IPS-18c (cell line): Measurements from ENCODE around the gene ERRFI1.

Experiments
- H3K4me3 ChIP-seq: 2 replicates; pipeline ENCODE4 v1.7.0; 2013; ENCODE audit warnings: low read depth, mild to moderate bottlenecking, low read length, moderate library complexity; ENCODE audit not compliant: insufficient read depth
- H3K9me3 ChIP-seq: one replicate; pipeline ENCODE4 v1.6.1; 2013; ENCODE audit warnings: mild to moderate bottlenecking, low read length, moderate library complexity; ENCODE audit not compliant: control insufficient read depth, insufficient read depth

The ERRFI1 gene

DNA sequence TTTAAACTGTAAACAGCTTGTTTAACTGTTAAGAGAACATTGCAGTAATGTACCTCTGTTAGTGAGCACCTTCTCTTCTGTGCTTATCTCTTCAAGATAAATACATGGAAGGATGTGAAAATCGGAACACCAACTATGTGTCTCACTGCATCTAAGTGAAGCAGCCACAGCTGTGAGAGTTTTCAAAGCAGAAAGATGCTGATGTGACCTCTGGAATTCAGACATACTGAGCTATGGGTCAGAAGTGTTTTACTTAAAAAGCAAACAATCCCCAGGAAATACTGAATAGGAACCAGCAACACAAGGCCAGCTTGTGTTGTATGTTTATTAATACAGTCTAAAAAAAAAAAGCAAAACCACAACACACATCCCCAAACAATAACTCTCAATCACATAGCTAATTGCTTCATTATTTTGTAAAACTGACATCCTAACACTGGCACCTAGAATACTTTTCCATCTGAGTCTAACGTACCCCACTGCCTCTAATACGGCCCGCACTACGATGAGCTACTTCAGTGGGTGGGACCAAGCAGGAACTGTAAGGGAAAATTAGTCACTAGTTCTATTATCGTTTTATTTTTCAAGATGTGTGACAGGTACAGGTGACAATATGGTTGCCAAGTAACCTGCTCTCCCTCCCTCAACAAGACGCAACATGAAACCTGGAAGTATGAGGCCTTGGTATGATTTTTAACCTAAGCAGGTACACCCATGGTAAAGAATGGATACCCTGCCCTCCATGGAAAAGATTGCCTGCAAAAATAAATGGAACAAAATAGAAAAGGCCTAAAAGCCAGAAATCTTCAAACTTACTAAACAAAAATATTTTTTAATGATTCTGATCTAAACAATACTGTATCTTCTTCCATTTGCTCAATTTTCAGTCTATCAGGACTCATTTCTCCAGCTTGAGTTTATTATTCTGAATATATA lies 13.9 kb downstream of the ERRFI1 start:
- H3K4me3 ChIP-seq: no peak overlapping the region

DNA sequence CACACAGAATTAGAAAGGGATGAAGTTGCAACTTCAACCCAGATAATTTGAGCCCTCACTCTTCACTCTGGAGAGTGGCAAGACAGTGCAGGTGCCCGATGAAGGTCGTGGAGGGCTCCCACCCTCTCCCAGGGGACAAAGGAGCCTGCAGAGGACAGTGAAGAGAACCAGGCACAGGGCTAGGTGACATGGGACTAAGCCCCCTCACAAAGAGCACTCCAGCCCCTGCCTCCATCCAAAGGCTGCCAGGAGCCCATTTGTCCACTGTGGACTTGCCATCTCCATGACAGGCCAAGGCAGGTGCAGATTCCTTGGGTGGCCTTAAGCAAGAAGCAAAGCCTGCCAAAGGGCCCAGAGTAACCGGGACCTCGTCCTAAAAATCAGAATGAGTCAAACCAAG lies 15.1 kb downstream of the ERRFI1 start:
- no peaks in the 10 kb centered on the region for H3K9me3 ChIP-seq
- H3K4me3 ChIP-seq: no peak overlapping the region

More for the DNA sequence above, 13.9 kb downstream of the ERRFI1 start:
- no peaks in the 10 kb centered on the region for H3K9me3 ChIP-seq

DNA sequence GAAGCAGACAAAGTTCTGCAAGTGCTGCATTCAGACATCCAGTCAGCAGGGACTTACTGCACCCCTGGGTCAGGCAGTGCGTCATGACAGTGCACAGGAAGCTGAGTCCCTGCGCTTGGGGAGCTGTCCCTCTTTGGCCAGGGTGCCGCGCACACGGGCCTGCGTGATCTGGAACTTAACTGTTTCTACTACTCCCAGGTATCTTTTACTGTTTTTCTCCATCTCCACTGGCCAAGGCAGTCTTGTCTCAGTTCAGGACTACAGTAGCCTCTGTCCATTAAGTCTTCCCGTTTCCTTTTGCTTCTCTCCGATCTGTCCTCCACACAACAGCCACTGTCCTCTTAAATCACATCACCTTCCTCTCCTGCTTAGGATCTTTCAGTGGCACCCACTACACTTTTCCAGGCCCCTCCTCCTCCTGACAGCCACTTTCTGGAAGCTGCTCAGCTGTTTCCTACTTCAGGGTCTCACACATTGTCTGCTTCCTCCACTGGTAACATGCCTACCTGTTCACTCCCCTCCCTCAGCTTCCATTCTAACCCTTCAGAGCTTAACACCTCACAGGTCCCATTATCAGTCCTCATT lies 15.9 kb downstream of the ERRFI1 start:
- H3K4me3 ChIP-seq: no peak overlapping the region
- no peaks in the 10 kb centered on the region for H3K9me3 ChIP-seq

DNA sequence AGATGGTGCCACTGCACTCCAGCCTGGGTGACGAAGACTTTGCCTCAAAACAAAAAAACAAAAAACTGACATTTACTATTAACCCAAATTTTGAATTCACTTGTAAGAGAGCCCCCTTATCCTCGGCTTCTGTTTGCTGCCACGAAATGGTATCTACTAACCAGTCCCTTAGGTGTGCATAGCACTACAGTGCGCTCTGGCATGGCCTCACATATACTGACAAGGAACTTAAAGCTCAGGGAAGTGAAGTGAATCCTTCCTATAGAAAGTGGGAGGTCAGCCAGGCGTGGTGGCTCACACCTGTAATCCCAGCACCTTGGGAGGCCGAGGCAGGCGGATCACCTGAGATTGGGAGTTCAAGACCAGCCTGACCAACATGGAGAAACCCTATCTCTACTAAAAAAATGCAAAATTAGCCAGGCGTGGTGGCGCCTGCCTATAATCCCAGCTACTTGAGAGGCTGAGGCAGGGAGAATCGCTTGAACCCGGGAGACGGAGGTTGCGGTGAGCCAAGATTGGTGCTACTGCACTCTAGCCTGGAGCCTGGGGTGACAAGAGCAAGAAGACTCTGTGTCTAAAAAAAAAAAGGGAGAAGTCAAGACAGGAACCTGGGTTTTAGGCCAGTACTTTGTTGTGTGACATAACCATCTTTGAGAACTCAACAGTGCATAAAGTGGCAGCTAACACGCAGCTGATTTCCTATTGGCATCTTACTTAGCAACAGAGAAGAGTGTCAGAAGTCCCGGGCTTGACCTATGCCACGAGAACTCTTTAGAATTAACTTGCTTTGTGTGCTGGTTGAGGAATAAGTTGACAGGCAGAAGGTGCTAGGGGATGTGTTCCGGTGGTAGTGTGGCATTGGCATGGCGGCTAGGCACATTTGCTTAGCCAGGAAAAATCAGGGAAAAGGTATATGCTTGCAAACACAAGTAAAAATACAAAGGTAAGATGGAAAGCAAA lies 16.8 kb downstream of the ERRFI1 start:
- Histone ChIP-seq H3K9me3 (no peaks in the 10 kb centered on the region), H3K4me3 (no peak overlapping the region)

DNA sequence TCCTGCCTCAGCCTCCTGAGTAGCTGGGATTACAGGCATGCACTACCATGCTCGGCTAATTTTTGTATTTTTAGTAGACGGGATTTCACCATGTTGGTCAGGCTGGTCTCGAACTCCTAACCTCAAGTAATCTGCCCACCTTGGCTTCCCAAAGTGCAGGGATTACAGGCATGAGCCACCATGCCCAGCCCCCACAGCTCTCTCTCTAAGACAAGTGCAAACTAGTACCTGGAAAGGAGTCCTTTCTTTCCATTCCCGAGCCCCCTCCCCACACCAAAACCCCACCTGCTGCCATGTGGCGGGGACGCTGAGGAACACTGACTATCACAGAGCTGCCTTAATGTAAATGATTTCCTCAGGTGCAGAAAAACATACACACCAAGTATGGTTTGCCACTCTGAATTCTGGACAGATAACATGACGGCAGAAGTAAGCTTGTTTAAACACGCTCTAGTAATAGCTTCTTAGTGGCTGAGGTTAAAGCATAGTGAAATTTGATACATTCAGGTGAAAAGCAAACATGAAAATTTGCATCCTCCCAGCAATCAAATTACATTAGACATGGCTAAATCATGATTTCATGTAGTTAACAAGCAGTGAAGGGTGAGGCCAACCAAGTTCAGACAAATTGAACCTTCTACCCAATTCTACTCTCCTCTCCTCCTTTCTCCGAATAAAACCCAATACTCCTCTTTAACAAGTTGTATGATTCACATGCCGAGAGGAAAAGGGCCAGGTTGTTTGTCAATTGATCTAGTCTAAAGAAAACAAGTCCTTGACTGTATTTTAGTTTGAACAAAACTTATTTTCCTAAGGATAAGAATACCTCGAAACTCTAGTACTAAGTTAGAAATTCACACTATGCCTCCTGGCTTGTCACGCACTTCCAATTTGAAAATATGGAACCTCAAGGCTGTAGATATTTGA lies 19.8 kb downstream of the ERRFI1 start:
- Histone ChIP-seq H3K9me3 (no peaks in the 10 kb centered on the region), H3K4me3 (no peak overlapping the region)

DNA sequence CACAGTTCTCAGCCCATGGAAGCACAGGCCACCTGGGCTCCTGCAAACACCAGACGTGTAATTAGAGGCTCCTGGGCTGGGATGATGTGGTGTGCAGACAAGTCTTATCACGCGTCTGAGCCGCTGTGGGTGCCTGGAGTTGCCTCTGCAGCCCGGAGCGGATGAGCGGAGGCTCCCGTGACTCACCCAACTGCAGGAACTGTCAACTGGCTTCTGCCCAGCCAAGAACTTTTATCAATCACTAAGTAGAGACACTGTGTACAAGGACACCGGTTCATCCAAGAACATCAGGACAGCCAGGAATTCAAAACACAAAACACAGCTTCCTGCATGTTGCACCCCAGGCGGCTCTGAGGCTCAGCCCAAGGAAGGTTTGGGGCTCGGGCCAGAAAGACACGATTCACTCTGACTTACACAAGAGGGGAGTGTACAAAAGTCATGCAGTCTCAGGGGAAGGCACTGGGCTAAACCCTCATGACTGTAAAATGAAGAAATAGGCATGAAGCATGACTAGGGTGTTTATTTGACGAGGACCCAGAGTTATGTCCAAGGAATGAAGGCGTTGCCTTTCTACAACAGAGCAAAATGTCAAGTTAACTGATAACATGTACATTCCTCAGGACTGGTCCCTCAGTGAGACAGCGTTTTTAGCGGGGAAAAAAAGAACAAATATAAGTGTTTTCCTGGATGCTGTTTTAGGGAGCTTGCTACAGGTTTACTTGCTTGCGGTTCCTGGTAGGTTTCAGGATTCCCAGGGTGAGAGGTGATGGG lies 21.1 kb downstream of the ERRFI1 start:
- Histone ChIP-seq H3K9me3 (no peaks in the 10 kb centered on the region), H3K4me3 (no peak overlapping the region)

DNA sequence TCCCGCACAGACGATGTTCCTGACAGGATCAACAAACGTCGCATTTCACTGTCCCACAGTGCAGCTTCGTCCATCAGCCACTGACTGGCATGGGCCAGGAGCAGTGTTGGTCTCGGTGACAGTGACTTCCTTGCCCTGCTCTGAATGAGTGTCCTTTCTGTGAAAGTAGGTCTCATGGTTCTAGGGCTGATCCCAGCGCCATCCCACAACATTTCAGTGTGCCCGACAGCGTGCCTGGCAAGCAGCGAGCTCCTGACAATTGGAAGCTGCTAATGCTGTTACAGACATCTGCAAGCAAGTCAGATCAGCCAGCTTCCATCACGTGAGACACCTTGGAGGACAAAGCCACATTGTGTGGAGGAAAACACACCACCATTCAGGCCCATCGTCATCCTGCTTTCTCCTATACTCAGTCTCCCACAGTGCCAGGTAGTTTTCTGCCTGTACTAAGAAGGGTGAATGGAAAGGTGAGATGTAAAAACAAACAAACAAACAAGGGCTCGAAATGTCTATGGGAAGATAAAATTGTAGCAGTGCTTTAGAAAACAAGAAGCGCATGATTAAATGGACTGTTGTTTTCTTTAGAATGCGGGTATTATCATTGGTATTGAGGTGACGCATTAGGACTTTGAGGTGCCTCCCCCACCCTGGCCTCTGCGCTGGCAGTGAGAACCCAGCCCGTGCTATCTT lies 21.9 kb downstream of the ERRFI1 start:
- no peaks in the 10 kb centered on the region for H3K9me3 ChIP-seq
- no peak overlapping the region for H3K4me3 ChIP-seq

DNA sequence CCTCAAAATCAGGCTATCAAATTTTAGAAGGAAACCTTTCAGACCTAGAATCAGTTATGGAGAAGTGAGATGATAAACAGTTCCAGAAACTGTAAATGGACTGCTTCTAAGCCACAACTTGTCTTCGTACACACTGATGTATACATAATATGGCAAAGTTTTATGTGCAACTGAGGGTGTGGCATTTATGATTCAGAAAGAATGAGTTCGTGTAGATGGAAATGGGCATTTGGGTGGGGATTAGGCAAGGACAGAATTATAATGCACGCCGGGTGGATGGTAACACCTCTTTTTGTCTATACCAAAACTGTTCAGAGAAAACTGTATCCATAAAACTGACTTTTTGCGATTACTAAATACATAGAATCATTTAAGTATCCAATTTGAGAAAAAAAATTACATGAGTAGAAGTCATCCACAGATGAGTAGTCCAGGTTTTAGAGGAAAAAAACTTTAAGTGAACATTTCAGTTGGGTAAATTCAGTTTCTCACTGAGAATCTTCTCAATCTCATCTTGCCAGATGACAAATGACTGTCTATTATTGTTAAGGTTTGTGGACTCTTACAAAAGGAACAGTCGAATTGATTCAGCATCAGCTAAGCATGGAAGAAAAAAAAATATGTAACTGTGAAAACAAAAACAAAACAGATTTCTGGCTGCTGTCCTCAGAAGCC lies 22.5 kb downstream of the ERRFI1 start:
- H3K4me3 ChIP-seq: no peak overlapping the region

DNA sequence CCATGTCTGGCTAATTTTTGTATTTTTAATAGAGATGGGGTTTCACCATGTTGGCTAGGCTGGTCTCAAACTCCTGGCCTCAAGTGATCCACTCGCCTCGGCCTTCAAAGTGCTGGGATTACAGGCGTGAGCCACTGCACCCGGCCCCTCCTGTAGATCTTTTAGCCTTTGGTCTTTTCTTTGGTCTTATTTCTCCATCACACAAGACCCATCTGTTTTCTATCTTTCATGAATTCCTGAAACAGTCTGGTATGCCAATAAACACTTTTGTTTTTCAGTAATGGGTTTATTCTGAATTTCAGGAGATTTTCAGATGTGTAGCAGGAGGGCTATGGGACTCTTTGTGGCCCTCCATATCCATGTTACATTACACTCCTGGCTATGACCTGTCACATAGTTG lies 23.2 kb downstream of the ERRFI1 start:
- Histone ChIP-seq H3K9me3 (no peaks in the 10 kb centered on the region), H3K4me3 (no peak overlapping the region)

More for the DNA sequence above, 22.5 kb downstream of the ERRFI1 start:
- H3K9me3 ChIP-seq: no peaks in the 10 kb centered on the region

DNA sequence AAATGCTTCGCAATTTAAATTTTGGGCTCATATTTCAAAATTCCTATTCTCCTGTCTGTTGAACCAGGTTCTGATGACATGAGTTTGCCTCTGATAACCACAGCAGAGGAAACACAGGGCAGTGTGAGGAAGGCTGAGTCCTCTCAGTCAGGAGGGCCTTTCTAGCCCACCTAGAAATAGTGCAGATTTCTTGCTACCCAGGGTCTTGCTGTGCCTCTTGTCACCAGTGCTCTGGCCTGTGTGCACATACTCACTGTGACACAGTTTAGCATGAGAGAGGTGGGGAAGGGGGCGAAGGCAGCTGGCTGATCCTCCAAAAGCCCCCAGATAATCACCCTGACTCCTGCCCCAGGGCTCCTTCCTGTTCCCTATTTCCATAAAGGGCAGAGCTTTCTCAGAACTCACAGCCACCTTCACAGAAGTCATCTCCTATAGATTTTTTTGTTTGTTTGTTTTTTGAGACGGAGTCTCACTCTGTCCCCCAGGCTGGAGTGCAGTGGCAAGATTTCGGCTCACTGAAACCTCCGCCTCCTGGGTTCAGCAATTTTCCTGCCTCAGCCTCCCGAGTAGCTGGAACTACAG lies 23.7 kb downstream of the ERRFI1 start:
- Histone ChIP-seq H3K4me3 (no peak overlapping the region), H3K9me3 (no peaks in the 10 kb centered on the region)

DNA sequence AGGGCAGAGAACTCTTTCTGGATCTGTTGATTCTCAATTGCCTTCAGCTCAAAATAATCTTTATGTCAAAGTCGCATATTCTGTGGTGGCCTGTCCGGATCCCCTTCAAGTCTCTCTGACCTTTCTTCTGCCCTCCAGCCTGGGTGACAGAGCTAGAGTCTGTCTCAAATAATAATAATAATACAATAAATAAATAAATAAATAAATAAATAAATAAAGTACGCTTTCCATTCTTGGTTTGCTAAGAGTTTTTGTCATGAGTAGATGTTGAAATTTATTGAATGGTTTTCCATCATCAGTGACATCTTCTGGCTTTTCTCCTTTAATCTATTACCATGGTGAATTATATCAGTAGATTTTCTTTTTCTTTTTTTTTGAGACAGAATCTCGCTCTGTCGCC lies 30.7 kb downstream of the ERRFI1 start:
- no peak overlapping the region for H3K4me3 ChIP-seq
- H3K9me3 ChIP-seq: peaks cover 3% of the 10 kb centered on the region

DNA sequence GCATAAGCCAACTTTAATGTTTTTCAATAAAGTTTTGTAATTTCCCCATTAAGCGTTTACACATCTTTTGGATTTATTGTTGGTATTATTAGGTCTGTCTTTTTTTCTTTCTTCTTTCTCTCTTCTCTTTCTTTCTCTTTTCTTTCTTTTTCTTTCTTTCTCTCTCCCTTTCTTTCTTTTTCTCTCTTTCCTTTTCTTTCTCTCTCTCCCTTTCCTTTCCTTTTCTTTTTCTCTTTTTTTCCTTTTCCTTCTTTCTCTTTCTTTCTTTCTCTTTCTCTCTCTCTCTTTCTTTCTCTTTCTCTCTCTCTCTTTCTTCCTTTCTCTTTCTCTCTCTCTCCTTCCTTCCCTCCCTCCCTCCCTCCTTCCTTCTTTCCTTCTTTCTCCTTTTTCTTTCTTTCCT lies 31.3 kb downstream of the ERRFI1 start:
- Histone ChIP-seq H3K9me3 (peaks cover 3% of the 10 kb centered on the region), H3K4me3 (no peak overlapping the region)

DNA sequence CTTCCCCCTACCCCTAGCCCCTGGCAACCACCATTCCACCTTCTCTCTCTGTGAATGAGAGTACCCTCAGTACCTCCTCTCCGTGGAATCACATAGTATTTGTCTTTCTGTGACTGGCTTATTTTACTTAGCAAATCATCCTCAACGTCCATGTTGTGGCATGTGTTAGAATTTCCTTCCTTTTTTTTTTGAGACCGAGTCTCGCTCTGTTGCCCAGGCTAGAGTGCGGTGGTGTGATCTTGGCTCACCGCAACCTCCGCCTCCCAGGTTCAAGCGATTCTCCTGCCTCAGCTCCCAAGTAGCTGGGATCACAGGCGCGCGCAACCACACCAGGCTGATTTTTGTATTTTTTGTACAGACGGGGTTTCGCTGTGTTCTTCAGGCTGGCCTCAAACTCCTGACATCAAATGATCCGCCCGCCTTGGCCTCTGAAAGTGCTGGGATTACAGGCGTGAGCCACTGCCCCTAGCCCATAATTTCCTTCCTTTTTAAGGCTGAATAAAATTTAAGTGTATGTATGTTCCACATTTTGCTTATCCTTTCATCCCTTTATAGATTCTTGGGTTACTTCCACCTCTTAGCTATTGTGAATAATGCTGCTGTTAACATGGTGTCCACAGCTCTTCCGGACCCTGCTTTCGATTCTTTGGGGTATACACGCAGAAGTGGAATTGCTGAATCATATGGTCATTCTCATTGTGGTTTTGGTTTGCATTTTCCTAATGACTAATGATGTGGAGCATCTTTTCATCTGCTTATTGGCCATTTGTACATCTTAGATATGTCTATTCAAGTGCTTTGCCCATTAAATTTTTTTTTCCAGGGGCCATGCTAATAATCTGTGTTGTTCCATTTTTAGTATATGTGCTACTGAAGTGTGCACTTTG lies 32.3 kb downstream of the ERRFI1 start:
- Histone ChIP-seq H3K4me3 (no peak overlapping the region), H3K9me3 (peaks cover 3% of the 10 kb centered on the region)

DNA sequence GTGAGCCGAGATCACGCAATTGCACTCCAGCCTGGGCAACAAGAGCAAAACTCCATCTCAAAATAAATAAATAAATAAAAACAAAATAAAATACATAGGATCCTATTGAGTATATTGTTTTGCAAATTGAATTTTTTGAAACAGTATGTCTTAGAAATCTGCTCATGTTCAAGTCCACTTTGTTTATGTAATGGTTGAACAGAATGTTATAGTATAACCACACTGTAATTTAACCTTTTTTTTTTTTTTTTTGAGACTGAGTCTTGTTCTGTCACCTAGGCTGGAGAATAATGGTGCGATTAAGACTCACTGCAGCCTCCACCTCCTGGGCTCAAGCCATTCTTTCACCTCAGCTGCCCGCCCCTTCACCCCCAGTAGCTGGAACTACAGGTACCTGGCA lies 33.2 kb downstream of the ERRFI1 start:
- peaks cover 3% of the 10 kb centered on the region for H3K9me3 ChIP-seq
- no peak overlapping the region for H3K4me3 ChIP-seq
